ENCODE results near the gene TAS2R19.
"Not testable (repeated sequence)": the region's sequence is repeated elsewhere in the genome, so short reads cannot be mapped to it uniquely, and the experiment has no call there.

- TF ChIP-seq CTCF, POLR2AphosphoS5, EP300, POLR2A (IDR thresholded peaks at IDR 0.05): not testable (repeated sequence)
Measured at GRCh38 chr12:11033959-11034358, 11.5 kb upstream of the TAS2R19 start.

Data from stomach (tissue), 4 donors.